ENCODE results near the gene KPNA3.
"Not testable (repeated sequence)": the region's sequence is repeated elsewhere in the genome, so short reads cannot be mapped to it uniquely, and the experiment has no call there.

The KPNA3 gene

DNA sequence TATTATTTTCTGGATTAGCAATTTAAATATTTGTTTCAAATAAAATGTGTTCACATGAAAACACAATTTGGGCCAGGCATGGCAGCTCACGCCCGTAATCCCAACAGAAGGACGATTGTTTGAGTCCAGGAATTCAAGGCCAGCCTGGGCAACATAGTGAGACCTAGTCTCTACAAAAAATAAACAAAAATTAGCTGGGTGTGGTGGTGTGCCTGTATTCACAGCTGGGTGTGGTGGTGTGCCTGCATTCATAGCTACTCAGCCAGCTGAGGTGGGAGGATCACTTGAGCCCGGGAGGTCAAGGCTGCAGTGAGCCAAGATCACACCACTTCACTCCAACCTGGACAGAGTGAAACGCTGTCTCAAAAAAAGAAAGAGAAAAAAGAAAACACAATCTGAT is 46.4 kb downstream of the KPNA3 start:
- no peak for DNase-seq (ENCODE audit: low spot score)

DNA sequence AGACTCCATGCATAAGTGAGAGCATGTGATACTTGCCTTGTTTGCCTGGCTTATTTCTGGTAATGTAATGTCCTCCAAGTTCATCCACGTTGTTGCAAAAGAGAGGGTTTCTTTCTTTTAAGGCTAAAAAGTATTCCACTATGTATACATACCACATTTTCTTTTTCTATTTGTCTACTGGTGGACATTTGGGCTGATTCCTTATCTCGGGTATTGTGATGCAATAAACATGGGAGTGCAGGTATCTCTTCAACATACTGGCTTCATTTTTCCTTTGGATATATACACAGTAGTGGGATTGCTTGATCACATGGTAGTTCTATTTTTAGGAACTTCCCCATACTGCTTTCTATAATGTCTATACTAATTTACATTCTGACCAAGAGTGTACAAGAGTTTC is 51.6 kb downstream of the KPNA3 start:
- no peak for DNase-seq (ENCODE audit: low spot score)

DNA sequence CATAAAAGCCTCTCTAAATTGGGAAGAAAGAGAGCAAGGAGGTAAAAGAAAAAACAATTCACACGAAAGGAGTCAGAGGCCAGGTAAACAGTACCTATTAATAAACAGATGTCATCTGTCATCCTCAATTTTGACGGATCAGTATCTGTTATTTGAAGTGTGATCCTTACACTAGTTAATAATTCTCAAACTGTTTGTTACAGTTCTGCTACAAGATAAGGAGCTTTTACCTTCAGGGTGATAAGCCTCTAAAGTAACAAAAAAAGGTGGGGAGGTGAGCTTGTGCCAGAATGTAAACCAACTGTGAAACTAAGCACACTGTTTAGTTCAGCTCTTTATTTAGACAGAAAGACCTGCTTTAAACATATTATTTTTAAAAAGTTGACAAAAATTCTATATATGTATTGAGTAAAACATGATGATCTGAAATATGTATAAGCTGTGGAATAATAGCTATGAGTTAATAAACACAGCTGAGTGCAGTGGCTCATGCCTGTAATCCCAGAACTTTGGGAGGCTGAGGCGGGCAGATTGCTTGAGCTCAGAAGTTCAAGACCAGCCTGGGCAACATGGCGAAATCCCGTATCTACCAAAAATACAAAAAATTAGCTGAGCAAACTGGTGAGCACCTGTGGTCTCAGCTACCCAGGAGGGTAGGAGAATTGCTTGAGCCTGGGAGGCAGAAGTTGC is 52.8 kb downstream of the KPNA3 start:
- DNase-seq (ENCODE audit: low spot score) = no peak

DNA sequence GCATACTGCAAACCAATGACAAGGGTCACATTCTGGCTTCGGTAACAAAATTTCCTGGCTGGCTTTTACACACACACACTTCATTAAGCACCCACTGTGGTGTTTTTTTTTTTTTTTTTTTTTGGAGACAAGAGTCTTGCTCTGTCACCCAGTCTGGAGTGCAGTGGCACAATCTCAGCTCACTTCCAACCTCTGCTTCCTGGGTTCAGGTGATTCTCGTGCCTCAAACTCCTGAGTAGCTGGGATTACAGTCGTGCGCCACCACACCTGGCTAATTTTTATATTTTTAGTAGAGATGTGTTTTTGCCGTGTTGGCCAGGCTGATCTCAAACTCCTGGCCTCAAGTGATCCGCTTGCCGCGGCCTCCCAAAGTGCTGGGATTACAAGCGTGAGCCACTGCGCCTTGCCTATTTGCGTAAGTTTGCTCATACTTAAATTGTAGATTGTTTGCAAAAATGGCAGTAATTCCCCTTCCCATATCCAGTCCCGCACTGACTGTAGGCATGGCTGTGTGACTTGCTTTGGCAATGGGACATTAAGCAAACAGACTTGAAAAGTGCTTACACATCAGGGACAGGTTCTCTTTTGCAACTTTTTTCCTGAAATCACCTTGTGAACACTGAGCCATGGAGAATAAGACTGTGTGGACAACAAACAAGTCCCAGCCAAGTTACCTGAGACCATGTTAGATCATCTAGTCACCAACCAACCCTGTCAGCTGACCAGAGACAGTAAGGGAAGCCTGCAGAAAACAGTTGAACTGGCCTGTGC is 59.1 kb downstream of the KPNA3 start:
- DNase-seq (ENCODE audit: low spot score) = no peak

DNA sequence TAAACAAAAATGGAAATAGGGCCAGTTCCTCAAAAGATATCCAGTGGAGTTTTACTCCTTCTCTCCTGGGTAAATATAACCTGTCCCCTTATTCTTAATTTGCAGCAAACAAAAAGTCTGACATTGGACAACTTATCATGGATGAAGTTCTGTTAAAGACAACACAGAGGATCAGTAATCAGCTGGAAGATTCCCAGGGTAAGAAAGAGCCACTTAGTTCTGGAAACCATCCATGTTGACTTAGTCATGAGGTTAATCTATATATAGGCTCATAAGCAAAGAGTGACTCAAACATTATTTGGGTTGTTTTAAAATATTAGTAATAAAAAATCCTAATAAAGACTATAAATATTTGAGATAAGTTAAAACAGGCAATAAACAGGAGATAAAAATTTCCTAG is 60.7 kb downstream of the KPNA3 start:
- no peak for DNase-seq (ENCODE audit: low spot score)

DNA sequence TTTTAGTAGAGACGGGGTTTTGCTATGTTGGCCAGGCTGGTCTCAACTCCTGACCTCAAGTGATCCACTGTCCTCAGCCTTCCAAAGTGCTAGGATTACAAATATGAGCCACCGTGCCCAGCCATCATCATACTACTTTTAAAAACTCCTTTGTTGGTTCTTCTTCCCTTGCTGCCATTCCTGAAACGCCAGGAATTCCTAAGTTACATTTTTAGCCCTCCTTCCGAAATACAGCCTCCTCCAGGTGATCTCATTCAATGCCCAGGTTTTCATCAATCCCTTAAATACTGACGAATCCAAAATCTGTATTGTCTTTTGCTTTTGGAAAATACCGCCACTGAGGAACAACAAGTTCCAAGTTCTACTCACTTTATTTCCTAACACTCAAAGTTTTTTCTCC is 75.9 kb downstream of the KPNA3 start:
- no peak for DNase-seq (ENCODE audit: low spot score)

DNA sequence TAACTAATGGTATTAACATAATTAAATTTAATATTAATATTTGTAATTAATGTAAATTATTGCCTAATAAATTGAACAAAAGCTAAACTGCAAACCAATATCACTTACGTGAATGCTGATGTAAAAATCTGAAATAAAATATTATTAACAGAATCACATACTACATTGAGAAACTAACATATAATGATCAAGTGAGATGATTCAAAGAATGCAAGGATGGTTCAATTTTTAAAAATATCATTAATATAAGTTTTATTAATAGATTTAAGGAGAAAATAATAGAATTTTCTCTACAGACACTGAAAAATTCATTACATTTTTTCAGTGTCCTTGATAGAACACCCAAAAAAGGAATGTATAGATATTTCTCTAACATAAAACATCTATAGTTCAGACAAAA is 77.7 kb downstream of the KPNA3 start:
- no peak for DNase-seq (ENCODE audit: low spot score)

DNA sequence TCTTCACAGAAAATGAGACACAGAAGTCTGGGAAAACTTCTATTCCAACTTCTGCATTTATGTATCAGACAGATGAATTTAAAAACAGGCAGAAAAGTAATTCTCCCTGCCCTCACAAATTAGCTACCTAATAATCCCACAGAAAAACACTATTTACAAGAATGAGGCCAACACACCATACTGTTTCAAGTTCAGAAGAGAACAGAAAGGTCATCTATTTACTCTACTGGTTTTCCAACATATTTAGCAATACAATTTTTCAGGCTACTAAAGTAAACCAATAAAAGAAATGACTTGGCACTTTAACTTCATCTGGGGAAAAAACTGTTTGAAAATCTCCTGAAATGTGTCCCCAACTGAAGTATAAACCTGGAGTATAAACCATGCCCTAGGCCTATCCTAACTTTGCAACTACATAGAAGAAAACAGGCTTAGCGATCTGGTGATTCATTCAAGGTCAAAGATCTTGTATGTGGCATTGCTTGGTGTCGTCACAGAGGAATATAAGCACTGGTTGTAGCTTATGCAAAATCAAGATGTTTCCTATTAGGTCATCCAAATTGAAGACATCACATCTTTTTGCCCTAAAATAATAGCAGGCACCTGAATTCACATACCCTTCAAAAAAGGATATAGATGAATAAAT is 81.1 kb downstream of the KPNA3 start:
- DNase-seq (ENCODE audit: low spot score) = no peak

DNA sequence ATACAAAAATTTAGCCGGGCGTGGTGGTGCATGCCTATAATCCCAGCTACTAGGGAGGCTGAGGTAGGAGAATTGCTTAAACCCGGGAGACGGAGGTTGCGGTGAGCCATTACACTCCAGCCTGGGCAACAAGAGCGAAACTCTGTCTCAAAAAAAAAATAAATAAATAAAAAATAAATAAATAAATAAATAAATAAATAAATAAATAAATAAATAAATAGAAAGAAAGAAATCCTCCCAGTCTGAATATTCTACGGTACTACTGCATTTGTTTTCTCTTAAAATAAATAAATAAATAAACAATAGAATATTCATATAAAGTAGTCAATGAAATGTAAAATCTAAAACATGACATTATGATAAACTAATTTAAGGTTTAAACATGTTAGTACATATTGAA is 88.2 kb downstream of the KPNA3 start:
- not testable (repeated sequence) for DNase-seq (ENCODE audit: low spot score)

DNA sequence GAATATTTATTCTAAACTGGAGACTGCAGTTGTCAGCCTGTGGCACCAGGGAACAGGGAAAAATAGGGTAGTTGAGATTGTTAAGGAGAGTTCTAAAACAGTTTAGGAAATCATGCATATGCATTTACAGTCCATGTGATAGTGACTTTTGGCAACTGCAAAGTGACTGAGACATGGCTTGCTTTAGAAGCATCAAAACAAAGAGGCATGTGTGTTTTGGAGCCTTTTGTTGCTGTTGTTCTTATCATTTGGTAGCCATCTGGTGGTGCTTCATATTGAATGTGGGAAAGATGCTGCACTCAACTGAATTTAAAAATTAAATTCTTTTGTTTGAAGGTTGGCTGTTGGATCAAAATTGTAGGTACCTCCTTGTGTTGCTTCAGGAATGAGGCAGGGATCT is 91.0 kb downstream of the KPNA3 start:
- no peak for DNase-seq (ENCODE audit: low spot score)

DNA sequence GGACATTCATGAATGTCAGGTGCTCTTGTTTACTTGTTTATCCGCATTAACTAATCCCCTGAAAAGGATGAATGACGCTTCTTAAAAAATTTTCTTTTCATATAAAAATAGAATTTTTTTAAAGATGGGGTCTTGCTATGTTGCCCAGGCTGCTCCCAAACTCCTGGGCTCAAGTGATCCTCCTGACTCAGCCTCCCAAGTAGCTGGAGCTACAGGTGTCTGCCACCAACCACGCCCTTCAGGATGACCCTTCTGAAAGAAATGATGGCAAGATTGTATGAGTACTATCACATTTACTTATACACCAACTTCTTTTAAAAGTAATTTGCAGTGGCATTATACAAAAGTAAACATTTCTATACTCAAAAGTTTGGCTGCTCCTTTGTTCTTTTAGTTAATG is 95.0 kb downstream of the KPNA3 start:
- DNase-seq (ENCODE audit: low spot score) = no peak

DNA sequence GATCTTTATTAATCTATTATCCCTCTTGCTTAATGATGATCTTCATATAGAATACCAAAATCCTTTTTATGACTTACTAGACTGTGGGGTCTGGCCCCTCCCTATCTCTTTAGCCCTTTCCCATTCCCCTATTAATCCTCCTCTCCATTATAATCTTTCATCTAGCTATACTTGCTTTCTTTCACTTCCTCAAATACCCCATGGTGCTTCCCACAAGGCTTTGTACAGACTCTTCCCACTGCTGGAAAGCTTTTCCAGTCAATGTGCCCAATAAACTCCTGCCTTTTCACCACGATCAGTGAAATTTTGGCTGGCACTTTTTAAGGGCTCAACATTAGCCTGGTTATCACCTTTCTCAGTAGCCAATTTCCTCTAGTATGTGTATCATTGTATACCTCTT is 98.0 kb downstream of the KPNA3 start:
- DNase-seq (ENCODE audit: low spot score) = no peak

DNA sequence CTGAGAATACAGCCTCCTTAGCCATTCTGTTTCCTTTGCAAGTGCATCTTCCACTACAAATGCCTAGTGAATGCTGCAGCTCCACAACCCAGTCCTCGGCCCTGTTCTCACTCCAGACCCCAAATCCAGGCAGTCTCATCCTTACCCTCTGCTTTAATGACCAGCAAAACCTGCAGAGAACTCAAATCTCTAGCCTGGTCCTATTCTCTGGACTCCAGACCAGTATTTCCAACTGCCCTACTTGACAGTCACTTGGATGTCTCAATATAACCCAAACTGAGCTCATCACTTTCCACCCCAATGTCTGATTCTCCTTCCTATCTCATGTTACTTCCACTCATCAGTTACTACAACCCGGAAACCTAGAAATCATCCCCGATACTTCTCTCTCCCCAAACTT is 98.6 kb downstream of the KPNA3 start:
- DNase-seq (ENCODE audit: low spot score) = no peak

DNA sequence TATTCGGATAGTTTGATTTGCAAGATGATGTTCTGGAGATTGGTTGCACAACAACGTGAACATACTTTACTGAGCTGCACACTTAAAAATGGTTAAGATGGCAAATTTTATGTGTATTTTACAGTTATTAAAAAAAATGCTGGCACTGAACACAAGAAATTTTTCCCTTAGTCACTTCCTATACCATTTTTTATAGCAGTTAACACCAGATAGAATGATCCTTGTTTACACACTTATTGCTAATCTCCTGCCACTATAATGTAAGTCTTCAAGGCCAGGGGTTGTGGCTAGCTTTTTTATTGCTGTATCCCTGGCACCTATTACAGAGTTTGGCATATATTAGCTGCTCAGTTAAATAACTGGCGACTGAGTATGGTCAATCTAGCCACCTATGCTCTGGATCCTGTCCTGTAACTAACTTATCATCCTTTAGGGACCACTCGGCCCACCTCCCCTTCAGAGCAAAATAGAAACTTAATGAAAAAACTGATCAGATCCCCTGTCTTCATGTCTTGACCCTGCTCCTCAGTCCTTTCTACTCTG is 99.2 kb downstream of the KPNA3 start:
- DNase-seq (ENCODE audit: low spot score) = no peak

DNA sequence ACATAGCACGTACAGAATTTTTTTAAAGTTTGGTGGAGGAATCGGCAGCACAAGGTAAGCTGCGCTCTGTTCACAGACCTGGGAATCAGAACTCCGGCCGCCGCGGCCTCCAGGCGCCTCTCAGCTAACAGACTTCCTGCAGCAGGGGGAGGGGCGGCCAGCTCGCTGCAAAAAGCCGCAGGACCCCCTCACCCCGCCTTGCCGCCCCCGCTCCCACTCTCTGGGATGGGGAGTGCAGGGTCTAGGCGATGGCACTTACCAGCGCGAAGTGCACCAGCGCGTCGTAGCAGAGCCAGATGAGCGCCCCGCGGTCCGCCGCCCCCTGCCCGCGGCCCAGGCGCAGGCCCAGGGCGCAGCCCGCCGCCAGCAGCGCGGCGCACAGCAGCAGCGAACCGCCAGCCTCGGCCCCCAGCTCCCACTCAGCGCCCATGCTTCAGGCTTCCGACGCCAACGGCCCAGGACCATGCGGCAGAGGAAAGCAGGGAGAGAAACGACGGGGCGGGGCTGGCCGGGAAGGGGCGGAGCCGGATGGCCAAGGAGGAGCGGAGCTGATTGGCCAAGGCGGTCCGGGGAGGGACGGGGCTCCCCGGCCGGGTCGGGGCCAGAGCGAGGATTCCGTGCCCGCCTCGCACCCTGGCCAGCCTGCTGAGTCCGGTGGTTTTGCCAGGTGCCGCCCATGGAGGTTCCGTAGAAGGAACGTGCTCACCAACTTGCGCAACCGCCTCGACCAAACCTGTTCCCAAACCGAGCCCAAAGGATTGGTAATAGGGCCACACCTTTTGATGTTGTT is 101.3 kb downstream of the KPNA3 start, which contains the start of gene EBPL:
Gene EBPL, minus strand, starts transcription at position 492 of the 790 bp plus-strand sequence. Its CDS starts 62 bp downstream, at position 430.
- DNase-seq (ENCODE audit: low spot score) = peak; percentile 95

DNA sequence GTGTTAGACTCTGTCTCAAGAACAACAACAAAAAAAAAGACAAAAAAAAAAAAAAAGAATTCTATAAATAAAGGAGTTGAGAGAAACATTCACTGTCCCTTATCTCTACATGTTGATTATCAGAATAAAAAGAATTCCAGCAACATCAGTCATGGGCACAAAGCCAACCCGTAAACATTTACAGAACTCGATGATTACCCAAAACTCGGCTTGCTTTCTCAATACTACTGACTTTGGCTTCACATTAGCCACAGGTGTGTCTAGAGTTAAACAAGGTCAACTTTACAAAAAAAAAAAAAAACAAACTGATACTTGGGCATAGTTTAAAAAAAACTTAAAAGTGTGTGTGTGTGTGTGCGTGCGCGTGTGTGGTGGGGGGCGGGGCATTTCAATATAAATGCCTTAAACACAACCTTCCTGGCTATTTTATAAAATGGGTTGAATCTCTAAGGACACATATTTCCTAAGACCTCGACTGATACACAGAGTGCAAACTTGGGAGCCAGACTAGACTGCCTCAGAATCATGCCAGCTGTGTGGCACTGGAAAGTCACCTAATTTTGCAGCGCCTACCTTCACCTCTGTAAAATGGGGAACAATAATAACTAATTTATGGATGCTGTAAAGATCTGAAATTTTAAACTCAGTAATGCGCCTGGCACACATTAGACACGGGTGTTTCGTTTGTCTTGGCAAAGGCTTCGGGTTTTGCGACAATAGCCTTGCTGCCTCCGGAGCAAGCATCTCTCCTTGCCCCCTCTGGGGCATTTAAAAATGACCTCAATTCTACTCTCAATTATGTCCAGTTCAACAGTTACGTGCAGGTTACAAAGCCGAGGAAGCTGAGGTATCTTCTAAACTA is 102.1 kb downstream of the KPNA3 start:
- DNase-seq (ENCODE audit: low spot score) = peak; percentile 49

DNA sequence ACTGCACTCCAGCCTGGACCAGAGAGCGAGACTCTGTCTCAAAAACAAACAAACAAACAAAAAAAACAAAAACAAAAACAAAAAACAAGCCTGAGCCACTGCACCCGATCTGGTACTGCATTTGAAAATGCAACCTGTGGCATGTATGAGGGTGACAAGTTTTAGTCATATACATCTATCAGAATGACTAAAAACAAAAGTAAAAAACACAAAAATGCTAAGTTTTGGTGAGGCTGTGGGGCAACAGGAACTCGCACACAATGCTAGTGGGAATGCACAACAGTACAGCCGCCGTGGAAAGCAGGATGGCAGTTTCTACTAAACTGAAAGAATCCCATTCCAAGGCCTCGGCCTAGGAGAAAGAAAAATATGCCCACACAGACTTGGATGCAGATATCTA is 109.0 kb downstream of the KPNA3 start:
- DNase-seq (ENCODE audit: low spot score) = no peak

DNA sequence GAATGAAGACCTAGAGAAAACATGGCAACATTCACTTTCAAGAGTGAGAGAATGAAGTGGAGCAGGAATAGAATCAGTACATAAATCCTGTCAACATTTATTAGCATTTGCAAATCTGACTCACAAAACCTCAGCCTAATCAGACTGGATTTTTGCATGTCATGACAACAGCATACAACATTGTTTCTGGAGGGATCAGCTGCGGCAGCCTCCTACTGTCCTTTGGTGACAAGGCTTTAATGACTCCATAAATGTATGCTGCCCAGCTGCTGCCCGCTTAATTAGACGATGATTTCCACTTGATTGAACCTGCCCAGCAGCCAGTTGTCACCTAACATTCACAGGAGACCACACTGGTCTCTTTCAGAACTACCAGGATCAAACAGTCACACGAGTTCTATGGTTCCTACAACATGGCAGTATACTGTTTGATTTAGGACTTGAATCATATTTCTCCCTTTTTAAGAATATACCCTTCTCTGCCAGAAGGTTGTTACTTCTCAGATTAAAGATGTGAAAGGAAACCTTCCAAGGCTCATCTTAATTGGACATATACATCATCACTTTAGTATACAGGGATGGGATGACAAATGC is 110.5 kb downstream of the KPNA3 start:
- no peak for DNase-seq (ENCODE audit: low spot score)

DNA sequence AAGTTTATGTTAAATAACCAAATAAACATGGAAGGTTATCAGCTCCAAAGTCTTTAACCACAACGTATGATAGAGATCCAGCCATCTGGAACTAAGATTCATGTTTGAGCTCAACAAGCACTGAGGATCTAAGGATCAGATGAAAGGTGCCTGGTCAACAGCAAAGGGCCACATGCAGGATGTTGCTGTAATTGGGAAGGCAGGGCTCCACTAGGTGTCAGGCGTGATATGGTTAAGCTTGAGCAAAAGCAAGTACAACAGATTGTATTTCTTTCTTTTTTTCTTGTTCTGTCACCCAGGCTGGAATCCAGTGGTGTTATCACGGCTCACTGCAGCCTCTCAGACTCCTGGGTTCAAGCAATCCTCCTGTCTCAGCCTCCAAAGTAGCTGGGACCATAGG is 113.2 kb downstream of the KPNA3 start:
- no peak for DNase-seq (ENCODE audit: low spot score)

DNA sequence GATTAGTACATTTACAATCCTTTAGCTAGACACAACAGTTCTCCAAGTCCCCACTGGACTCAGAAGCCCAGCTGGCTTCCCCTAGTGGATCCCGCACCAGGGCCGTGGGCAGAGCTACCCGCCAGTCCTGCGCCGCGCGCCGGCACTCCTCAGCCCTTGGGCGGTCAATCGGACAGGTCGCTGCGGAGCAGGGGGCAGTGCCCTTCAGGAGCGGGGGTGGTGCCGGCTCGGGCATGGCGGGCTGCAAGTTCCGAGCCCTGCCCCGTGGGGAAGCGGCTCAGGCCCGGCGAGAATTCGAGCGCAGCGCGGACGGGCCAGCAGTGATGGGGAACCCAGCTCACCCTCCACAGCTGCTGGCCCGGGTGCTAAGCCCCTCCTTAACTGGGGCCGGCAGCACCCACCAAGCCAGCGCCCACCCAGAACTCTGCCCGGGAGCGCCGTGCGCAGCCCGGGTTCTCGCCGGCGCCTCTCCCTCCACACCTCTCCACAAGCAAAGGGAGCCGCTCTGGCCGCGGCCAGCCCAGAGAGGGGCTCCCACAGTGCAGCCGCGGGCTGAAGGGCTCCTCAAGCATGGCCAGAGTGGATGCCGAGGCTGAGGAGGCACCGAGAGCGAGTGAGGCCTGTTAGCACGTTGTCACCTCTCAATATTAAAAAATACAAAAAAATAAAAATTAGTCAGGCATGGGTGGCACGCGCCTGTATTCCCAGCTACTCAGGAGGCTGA is 114.1 kb downstream of the KPNA3 start:
- DNase-seq (ENCODE audit: low spot score) = no peak

All from D341Med (cell line).